SKM-1 (cell line): ENCODE data around the gene INPP5A.

Experiments
- DNase-seq: peaks from one replicate; lab custom pipeline; 2025; ENCODE audit not compliant: unreplicated experiment; lab: John Stamatoyannopoulos, UW

The INPP5A gene

DNA sequence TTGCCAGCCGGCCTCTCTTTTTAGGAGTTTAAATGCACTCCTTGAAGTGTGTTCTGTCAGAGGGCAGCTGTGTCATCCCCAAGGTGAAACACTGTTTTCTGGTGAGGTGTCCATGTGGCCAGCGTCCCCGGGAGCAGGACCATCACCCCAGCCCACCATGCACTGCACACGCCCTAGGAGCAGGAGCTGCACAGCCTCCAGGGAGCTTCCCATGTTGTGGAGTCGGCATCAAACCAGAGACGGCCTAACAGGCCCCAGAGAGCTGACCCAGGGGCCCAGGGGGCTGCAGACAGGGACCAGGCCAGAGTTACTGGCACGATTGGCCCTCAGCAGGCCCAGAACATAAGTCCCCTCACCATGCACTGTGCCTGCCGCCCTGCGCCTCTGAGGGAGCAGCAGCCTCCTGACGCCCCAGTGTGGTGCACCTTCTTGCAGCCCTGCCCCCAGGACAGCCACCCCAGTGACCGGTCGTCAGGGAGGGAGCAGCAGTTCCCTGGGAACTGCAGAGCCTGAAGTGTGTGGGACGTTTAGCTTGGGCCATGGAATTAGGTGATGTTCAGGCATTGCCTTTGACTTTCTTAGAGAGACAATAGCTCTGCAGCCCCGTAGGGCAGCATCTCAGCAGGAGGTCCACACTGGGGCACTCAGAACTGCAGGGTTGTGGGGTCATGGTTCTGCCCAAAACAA lies 150.4 kb downstream of the INPP5A start:
- DNase-seq = no peak

DNA sequence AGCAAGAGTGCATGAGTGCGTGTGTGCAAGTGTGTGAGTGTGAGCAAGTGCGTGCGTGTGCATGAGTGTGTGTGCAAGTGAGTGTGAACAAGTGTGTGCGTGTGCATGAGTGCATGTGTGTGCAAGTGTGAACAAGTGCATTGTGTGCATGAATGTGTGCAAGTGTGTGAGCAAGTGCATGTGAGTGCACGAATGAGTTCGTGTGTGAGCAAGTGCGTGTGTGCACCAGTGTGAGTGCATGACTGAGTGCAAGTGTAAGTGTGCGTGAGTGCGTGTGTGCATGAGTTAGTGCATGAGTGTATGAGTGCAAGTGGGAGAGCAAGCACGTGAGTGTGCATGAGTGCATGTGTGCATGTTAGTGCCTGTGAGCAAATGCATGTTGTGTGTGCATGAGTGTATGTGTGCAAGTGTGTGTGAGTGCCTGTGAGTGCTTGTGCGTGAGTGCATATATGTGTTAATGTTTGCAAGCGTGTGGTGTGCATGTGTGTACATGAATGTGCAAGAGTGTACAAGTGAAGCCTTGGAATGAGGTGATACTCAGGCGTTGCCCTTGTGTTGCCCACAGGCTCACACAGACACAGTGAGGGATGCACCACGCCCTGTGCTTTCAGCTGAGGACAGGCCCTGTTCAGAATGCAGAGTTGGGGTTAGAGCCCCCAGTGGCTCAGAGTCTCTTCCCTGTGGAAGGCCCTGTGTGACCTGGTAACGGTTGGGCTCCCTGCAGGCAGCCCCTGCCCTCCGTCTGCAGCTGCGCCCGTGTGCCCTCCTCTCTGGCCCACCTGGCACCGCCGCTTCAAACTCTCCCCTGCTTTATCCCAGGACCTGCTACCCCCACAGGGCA lies 151.2 kb downstream of the INPP5A start:
- no peak for DNase-seq

DNA sequence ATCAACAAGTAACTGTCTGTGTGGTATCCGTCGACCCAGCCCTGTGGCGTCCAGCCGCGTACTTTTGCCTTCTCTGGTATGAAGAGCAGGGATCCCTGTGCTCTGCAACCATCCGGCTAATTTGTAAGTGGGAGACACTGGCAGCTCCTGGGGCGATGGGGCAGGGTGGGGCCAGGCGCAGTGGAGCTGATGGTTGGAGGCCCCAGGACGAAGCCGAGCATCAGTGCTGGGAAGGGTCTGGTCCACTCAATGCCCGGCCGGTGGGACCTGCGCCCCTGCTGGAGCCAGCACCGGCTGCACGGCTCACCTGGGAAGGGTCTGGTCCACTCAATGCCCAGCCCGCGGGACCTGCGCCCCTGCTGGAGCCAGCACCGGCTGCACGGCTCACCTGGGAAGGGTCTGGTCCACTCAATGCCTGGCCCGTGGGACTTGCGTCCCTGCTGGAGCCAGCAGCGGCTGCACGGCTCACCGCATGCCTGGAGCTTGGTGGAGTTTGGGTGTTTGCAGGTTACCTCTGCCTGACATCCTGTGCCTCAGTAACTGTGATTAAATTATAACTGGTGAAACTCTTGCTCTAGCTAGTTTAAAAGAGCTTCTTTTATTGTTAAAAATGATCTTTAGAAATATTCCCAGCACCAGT lies 152.3 kb downstream of the INPP5A start:
- no peak for DNase-seq

DNA sequence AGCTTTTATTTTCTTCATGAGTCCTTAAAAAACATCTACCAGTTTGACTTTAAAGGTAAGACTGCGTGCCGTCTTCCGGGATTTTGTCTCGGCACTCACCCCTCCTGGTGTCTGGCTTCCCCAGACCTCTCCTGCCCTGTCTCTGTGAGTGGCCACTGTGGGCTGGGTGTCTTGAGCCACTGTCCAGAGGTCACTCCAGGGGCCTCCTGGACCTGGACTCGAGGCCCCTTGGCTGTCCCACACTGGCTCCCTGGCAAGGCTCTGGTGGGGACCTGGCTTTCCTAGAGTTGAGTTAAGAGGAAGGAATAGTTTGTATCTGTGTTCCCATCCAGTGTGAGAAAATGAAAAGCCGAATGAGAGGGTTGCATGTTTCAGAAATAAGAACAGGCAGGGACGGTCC lies 152.8 kb downstream of the INPP5A start:
- DNase-seq = no peak

DNA sequence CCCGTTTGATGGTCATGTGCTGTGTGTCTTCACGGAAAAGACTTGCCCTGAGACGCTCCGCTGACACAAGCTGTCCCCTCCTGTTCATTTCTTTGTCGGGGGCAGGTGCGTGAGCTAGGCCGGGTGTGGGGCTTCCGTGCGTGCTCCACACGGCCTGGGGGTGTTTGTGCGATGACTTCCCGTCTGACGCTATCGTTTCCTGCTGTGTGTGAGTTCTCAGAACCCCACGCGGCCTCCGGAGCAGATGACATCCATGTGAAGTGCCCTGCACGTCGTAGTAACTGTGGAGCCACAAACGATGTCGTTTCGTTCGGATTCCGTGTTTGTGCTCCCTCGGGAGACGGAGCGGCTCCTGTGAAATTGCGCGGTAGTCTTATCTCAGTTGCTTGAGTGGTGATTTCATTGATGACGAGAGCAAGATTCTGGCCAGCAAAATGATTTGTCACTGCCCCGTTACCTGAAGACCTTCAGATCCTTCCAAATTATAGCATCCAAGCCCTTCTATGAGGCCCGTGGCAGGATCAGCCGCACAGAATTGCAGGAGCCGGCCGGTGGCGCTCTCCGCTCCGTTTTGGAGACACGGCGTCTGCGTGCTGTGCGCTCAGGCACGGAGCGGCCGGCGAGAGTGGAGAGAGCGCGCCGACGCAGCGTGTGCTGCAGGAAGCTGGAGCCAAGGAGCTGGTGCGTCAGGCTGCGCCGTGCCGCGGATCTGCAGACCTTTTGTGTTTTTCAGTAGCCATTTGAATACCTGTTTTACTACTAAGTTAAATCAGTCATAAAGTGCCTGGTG lies 153.4 kb downstream of the INPP5A start:
- DNase-seq = no peak

DNA sequence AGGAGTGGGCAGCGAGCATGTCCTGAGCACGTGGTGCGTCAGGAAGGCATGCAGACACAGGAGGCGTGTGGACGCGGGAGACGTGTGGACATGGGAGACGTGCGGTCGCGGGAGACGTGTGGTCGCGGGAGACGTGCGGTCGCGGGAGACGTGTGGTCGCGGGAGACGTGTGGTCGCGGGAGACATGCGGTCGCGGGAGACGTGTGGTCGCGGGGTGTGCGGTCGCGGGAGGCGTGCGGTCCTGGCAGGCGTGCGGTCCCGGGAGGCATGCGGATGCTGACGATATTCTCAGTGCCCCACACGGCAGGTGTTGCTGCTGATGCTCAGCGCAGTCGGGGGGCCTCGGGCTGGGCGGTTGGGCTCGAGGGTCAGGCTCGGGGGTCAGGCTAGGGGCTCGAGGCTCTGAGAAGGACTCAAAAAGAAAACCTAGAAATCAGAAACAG lies 154.1 kb downstream of the INPP5A start:
- no peak for DNase-seq

DNA sequence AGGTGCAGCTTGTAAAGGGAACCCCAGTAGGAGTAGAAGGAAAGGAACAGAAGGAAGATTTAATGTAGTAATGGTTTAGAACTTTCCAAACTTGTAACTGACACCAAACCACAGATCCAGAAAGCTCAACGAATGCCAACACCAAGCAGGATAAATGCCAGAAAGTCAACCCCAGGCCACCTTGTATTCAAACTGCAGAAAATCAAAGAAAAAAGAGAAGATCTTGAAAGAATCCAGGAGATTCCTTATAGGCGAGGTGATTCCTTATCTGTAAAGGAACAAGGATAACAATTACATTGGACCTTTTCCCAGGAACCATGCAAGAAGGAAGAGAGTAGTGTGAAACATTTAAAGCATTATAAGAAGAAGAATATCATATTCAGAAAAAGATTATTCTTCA lies 154.7 kb downstream of the INPP5A start:
- DNase-seq = no peak

DNA sequence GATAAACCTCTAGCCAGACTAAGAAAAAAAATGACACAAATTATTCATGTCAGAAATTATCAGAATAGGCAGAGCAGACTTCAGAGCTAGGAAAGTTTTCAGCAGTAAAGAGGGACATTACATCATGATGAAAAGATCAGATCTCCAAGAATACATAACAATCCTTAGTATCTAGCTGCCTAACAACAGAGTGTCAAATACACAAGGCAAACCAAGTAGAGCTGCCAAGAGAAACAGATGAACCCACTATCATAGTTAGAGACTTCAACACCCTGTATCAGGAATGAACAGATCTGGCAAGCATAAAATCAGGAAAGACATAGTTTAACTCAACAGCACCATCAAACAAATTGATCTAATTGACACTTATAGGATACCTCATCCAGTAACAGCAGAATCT lies 156.1 kb downstream of the INPP5A start:
- no peak for DNase-seq

DNA sequence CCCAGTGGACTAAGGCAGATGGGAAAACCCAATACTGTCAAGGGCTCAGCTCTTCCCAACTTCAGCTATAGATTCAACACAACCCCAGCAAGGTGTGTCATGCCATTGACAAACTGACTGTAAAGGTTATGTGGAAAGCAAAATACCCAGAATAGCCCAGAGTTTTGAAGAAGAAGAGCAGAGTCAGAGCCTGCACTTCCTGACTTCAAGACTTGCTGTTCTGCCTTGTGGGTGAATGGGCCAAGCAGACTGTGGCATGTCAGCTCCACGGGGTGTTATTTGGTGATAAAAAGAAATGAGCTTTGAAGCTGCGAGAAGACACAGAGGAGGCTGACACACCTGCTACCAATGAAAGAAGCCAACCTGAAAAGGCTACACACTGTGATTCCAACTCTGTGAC lies 158.6 kb downstream of the INPP5A start:
- no peak for DNase-seq

DNA sequence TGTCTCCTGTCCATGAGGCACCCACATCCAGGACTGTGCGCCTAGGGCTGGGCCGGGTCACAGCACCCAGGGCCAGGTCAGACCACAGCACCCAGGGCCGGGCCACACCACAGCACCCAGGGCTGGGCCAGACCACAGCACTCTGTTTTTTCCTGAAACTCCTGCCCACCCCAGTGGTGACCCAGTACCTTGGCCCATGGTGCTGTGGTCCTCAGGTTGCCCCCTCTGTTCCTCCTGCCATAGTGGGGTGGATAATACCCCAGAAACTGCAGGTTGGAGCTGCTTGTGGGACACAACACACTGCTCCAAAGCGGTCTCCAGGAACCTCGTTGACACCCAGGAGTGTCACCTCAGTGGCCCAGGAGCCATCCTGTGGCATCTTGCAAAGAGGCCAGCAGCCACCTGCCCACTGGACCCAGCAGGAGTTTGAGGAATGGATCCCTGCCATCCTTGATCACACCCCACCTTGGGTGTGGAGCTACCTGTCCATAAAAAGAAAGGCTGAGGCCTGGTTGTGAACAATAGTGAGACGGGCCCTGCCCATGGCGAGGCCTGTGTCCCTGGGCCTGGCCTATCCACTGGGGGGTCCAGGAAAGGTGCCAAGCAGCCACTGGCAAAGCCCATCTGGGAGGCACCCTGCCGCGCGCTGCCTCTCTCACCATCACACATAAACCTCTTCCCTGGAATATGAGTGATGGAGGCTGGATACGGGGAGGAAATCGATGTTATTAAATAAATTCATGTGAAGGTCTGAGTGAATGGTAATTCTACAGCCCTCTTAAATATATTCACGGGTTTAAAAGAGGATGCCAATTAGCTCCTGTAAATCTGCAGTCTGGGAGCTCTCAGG lies 159.4 kb downstream of the INPP5A start:
- no peak for DNase-seq

DNA sequence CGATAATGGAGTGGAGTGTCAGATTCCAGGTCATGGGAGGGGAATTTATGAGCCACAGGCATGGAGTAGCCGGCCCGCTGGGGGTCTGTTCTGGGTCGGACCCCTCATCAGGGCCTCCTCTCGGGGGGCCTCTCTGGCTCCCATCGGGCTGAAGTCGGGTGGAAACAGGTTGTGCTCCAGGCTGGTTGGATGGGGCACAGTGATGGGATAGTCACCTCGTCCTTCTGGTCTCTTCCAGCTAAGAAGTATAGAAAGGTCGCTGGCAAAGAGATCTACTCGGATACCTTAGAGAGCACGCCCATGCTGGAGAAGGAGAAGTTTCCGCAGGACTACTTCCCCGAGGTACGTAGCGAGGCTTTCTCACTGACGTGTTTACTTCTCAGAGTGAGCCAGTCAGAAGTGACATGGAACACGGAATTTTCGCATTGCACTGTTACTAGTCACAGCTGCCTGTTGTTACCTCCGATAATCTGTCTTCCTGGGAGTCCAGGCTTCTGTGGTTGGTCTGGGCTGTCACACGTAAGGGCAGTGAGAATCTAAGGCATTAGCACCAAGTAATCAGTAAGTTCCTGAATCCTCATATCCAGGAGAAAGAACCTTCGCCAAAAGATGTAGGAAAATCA lies 160.1 kb downstream of the INPP5A start:
- no peak for DNase-seq

DNA sequence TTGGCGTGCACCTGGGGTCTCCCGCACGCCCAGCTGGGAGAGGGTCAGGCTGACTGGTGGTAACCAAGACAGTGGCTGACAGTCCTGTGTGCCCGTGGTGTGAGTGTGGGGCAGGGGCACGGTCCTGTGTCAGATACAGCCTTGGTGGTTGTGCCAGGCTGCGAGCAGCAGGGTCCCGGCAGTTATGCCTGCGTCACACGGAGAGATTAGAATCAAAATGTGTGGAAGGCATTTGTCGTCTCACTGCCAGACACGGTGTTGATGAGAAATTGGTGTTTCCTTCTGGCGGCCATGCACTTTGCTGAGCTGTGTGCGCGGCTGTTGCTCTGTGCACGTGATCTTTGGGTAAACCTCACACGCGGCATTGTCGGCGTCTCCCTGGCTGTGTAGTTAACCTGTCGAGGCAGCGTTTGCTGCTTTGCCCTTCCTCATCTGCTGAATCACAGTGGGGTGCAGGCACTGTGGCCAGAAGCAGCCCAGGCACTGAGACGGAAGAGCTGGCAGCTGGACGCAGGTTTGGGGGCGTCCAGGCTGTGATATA lies 160.7 kb downstream of the INPP5A start:
- no peak for DNase-seq

DNA sequence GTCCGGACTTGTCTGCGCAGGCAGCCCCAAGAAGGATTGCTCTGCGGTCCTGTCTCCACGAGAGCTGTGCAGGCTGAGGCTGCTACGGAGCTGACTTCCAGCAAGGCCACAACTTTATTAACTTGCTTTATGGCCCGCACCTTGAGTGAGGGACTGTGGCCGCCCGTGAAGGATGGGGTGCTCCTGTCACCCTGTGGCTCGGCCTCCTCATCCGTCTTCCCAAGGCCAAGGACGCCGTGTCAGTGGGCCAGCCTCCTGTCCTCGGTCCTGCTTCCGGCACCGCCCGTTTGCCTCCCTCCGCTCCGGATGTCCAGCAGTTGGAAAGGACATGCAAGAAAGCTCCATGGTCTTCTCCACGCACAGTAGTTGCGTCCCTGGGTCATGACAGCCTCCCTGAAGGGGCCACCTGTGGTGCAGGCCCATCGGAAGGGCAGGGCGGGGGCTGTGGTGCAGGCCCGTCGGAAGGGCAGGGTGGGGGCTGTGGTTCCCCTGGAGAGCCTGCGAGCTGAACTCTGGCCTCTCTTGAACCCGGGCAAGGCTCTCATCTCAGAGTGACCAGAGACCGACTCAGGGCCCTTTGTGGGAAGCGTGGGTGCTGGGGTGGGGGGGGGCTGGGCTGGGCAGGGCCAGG lies 161.3 kb downstream of the INPP5A start:
- no peak for DNase-seq

DNA sequence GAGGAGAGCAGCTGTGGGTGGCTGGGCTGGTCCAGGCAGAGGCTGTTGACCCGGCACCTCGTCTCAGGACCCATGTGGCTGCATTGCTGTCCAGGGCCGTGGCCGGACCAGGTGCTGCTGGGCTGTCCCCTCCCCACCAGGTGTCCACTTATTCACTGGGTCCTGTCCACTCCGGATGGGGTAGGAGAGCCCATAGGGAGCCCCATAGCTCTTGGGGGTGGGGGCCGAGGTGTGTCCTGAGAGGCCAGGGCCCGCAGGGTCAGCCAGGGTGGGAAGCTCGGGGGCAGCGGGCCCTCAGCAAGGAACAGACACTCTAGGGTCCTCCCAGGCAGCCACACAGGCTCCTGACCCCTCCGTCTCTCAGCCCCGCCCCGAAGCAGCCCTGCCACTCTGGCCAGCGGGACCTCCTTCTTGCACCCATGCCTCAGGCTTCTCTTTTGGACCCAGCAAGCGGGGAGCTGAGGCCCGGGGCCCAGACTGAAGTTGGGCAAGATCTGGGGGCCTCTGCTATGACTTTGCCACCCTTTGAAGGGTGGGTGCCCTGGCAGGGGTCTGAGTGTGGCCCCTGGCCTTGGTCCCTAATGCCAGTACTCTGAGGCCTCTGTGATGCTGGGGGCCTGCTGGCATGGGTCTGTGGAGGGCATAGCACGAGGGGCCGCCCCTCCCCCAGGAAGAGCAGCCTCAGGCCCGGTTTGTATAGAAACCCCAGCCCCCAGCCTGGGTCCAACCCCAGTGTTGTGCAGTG lies 162.0 kb downstream of the INPP5A start:
- no peak for DNase-seq

DNA sequence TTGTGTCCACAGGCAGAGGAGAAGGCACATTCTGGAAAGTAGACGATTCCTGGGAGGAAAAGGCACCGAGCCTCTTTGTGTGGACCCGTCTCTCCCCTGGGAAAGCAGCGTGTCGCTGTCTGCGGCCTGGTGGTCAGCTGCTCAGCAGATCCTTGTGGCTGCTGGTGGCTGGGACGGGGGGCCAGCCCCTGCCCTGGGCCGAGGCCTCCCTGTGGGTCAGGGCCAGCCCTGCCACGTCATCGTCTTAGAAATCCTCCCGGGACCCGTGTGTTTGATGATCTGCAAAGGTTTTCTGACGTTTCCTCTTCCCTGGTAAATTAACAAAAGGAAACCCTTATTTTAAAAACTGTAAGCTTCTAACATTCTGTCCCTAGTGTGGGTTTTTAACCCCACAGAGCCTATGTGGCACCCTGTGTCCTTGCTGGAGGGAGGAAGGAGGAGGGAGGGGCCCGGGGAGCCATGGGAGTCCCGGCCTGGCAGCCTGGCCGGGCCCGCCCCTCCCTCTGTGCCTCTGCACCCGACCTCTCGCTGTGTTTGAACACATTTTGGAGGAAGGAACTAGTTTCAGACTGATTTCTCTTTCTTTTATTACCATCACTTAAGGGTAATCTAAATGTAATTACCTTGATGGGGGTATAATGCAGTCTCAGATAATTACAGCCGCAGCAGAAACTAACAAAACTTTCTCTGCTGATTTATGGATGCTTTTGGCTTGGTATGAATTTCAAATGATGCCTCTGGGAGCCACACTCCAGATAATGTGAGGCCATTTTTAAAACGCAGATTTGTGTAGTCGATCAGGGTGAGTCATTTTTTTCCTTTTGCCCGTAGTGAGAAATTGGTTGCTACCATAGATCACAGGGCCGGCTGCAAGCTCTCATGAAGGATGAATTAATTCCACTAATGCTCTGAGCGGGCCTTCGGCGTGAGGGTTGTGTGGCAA lies 162.8 kb downstream of the INPP5A start:
- DNase-seq = no peak

DNA sequence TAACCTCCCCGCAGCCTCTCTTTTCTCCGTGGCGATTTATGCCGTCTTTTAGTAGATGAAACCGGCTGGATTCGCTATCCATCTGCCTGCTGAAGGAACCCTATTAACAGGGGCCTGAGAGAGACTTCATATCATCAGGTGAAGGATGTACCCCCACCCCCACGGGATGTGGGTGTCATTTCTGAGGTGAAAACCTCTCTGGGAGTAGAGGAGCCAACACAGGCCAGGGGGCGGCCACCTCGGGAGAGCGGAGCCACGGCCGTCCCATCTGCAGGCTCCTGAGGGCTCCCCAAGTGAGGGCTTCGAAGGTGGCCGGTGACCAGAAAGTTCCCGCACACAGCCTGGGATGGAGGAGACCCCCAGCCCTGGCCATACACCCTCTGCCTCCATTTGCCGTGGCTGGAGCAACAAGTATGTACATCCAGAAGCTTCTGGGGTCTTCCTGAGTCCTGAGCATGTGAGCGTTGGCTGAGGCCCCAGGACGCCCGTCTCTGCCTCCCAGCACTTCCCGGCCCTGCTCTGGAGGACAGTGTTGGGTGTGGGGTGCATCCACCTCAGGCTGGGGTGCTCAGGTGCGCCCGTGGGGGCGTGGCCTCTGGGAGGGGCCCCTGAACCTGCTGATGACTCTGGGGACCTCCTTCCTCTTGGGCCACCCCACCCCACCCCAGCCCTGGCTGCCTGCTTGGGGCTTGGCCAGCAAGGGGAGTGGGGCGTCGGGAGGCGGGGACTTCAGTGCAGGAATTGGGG lies 163.7 kb downstream of the INPP5A start:
- DNase-seq = no peak

DNA sequence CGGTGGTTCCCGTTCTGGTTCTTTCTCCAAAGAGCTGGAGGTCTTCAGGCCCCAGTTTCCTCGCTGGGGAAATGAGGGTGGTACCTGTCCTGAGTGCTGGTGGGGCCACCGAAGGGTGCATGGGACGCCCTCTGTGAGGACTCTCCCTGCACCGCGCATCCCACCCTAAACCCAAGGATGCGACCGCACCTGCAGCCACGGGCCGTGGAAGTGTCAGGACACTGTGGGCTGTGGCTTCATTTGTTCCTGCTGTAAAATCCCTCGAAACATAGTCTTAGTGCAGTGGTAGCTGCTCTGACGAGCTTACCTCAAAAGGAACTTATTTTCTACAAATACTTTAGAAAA lies 164.2 kb downstream of the INPP5A start:
- no peak for DNase-seq
